Measurements from ENCODE around the gene TSC22D1.

Gene TSC22D1

DNA sequence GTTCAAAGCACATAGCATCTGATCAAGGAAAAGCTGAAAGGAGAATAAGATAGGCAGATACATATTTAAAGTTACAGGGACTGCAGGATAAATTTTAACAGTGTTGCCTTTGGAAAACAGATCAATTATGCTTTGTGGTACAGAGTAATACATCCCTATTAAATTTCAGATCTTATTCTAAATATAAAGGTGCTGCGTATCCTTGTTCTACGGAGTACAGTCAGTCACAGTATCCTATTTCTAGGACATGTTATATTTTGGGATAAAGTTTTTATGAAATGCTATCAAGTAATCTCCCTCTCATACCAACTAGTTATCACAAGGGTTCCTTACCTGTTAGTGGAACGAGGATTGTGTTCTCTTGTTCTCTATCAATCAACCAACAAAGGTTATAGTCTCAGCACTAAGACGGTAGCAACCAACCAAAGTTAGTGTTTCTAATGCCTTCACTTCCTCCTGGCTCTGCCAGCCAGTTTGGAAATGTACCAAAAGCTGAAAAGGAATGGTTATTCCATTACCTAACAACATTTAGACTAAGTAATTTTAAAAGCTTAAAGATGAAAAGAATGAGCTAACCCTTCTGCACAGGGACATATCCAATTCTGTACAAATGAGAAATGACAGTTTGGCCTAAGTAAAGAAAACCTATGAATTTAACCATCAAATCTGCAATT, 35.2 kb downstream of the TSC22D1 start:
- no peaks in the 10 kb centered on the region for H3K36me3 ChIP-seq (ENCODE audit: control insufficient read depth, insufficient read depth, low read length)
- H3K4me3 ChIP-seq (ENCODE audit: low read length): no peak overlapping the region
- no peak overlapping the region for H3K9ac ChIP-seq (ENCODE audit: low read length)
- no peak overlapping the region for H3K23ac ChIP-seq (ENCODE audit: low read length)
- no peak overlapping the region for H3K18ac ChIP-seq (ENCODE audit: low read length)
- H3K4me2 ChIP-seq (ENCODE audit: low read length): no peak overlapping the region
- no peaks in the 10 kb centered on the region for H3K4me1 ChIP-seq (ENCODE audit: control insufficient read depth, low read depth, low read length)
- H4K5ac ChIP-seq (ENCODE audit: low read length): no peak overlapping the region
- no peak overlapping the region for H2BK120ac ChIP-seq (ENCODE audit: low read depth, low read length)
- H3K79me1 ChIP-seq (ENCODE audit: low read length): no peaks in the 10 kb centered on the region
- no peak overlapping the region for H3K4ac ChIP-seq (ENCODE audit: low read depth, low read length)
- H2BK5ac ChIP-seq (ENCODE audit: low read length): no peak overlapping the region
- no peak overlapping the region for H3K27ac ChIP-seq (ENCODE audit: low read depth, low read length)
- no peaks in the 10 kb centered on the region for H3K27me3 ChIP-seq (ENCODE audit: insufficient read depth, low read length, poor library complexity)
- no peak overlapping the region for H3K56ac ChIP-seq (ENCODE audit: low read length)
- WGBS (ENCODE audit: extremely low coverage, insufficient coverage, low lambda C conversion rate): no CpG with 5 or more reads among the region's 4 CpGs
- no peak for DNase-seq
- no peak overlapping the region for H2AK5ac ChIP-seq (ENCODE audit: low read length)
- no peak overlapping the region for H2BK15ac ChIP-seq (replicated peaks; ENCODE audit: low read depth)
- no peaks in the 10 kb centered on the region for H3K79me2 ChIP-seq (ENCODE audit: control insufficient read depth, insufficient read depth, low read length)
- H4K8ac ChIP-seq (ENCODE audit: low read depth, low read length): no peak overlapping the region

DNA sequence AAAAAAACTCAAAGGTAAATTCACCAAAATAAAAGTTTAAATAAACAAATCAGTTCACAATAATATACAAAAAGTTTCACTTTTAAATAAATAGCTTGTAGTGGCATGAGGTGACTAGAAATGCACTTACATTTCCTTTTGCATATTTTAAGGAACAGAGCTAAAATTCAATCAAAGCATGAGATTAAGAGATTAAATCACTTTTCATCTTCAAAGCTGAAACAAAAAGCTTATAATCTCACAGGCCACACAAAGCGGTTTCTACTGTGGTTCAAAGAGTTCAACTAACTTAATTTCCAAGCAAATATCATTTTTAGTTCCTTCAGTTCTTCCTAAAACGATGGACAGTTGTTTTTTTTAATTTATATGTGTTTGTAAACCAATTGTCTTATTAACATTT, 38.9 kb downstream of the TSC22D1 start:
- WGBS (ENCODE audit: extremely low coverage, insufficient coverage, low lambda C conversion rate): no CpG with 5 or more reads among the region's 2 CpGs

DNA sequence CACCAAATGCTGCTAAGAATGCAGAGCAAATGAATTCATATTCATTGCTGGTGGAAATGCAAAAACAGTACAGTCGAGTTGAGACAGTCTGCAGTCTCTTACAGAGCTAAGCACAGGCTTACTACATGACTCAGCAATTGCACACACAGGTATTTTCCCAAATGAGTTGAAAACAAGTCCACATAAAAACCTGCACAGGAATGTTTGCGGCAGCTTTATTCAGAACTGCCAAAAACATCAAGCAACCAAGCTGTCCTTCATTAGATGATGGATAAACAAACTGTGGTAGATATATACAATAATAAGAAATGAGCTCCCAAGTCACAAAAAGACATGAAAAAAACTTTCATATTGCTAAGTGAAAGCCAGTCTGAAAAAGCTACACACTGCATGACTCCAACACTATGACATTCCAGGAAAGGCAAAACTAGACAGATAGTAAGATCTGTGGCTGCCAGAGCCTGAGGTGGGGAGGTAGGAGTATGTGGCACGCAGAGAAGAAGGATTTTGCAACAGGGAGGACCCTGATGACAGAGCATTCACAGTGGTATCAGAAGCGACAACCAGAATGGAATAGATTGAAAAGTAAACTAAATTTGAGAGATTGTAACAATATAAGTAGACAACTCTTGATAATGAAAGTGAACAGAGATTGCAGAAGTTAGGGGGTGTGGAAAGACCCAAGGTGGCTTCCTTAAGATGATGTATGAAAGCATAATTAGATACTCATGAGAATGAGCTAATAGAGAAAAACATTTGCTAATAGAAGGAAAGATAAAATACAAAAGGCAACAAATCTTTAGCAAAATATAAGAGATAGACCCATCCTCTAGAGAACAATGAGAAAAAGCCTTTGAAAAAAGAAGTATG, 52.7 kb downstream of the TSC22D1 start:
- H3K4me2 ChIP-seq (ENCODE audit: low read length): no peak overlapping the region
- no peak overlapping the region for H2BK120ac ChIP-seq (ENCODE audit: low read depth, low read length)
- no peak overlapping the region for H2BK5ac ChIP-seq (ENCODE audit: low read length)
- H3K4ac ChIP-seq (ENCODE audit: low read depth, low read length): no peak overlapping the region
- peak overlapping the region; percentile 68 for H3K18ac ChIP-seq (ENCODE audit: low read length)
- no peaks in the 10 kb centered on the region for H3K79me1 ChIP-seq (ENCODE audit: low read length)
- H4K5ac ChIP-seq (ENCODE audit: low read length): no peak overlapping the region
- no peaks in the 10 kb centered on the region for H3K27me3 ChIP-seq (ENCODE audit: insufficient read depth, low read length, poor library complexity)
- H3K79me2 ChIP-seq (ENCODE audit: control insufficient read depth, insufficient read depth, low read length): no peaks in the 10 kb centered on the region
- WGBS (ENCODE audit: extremely low coverage, insufficient coverage, low lambda C conversion rate): no CpG with 5 or more reads among the region's 4 CpGs
- H3K23ac ChIP-seq (ENCODE audit: low read length): no peak overlapping the region
- peaks cover 3% of the 10 kb centered on the region for H3K4me1 ChIP-seq (ENCODE audit: control insufficient read depth, low read depth, low read length)
- H4K8ac ChIP-seq (ENCODE audit: low read depth, low read length): no peak overlapping the region
- H3K9ac ChIP-seq (ENCODE audit: low read length): no peak overlapping the region
- H2AK5ac ChIP-seq (ENCODE audit: low read length): no peak overlapping the region
- H2BK15ac ChIP-seq (replicated peaks; ENCODE audit: low read depth): no peak overlapping the region
- H3K36me3 ChIP-seq (ENCODE audit: control insufficient read depth, insufficient read depth, low read length): no peaks in the 10 kb centered on the region
- DNase-seq: peak; percentile 27
- no peak overlapping the region for H3K56ac ChIP-seq (ENCODE audit: low read length)
- H3K4me3 ChIP-seq (ENCODE audit: low read length): no peak overlapping the region
- H3K27ac ChIP-seq (ENCODE audit: low read depth, low read length): no peak overlapping the region

More for the DNA sequence above, 38.9 kb downstream of the TSC22D1 start:
- H3K4me1 ChIP-seq (ENCODE audit: control insufficient read depth, low read depth, low read length): no peaks in the 10 kb centered on the region
- H3K79me1 ChIP-seq (ENCODE audit: low read length): no peaks in the 10 kb centered on the region
- DNase-seq: no peak
- no peak overlapping the region for H3K4me3 ChIP-seq (ENCODE audit: low read length)
- H3K9ac ChIP-seq (ENCODE audit: low read length): no peak overlapping the region
- H3K27ac ChIP-seq (ENCODE audit: low read depth, low read length): no peak overlapping the region
- no peak overlapping the region for H2BK120ac ChIP-seq (ENCODE audit: low read depth, low read length)
- no peak overlapping the region for H3K23ac ChIP-seq (ENCODE audit: low read length)
- H3K27me3 ChIP-seq (ENCODE audit: insufficient read depth, low read length, poor library complexity): no peaks in the 10 kb centered on the region
- no peak overlapping the region for H3K4ac ChIP-seq (ENCODE audit: low read depth, low read length)
- no peaks in the 10 kb centered on the region for H3K79me2 ChIP-seq (ENCODE audit: control insufficient read depth, insufficient read depth, low read length)
- H2BK5ac ChIP-seq (ENCODE audit: low read length): no peak overlapping the region
- no peaks in the 10 kb centered on the region for H3K36me3 ChIP-seq (ENCODE audit: control insufficient read depth, insufficient read depth, low read length)
- H4K5ac ChIP-seq (ENCODE audit: low read length): no peak overlapping the region
- H3K56ac ChIP-seq (ENCODE audit: low read length): no peak overlapping the region
- no peak overlapping the region for H3K18ac ChIP-seq (ENCODE audit: low read length)
- H3K4me2 ChIP-seq (ENCODE audit: low read length): no peak overlapping the region
- H2BK15ac ChIP-seq (replicated peaks; ENCODE audit: low read depth): no peak overlapping the region
- no peak overlapping the region for H2AK5ac ChIP-seq (ENCODE audit: low read length)
- H4K8ac ChIP-seq (ENCODE audit: low read depth, low read length): no peak overlapping the region

DNA sequence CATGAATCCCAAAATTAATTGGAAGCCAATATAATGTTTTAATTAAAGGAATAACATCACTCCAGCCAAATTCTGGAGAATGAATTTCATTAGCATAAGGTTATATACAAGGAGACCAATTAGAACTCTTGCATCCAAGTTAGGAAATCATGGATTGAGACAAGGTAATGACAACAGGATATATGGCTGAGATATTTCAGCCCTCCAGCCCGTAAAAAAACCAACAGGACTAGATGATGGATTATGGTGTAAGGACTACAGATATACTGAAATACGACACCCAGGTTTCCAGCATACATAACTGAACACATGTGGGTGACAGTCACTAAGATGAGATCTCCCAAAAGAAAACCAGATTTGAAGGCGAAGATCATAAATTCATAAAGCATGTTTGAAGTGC, 56.5 kb downstream of the TSC22D1 start:
- no peaks in the 10 kb centered on the region for H3K79me1 ChIP-seq (ENCODE audit: low read length)
- no peak overlapping the region for H3K4me2 ChIP-seq (ENCODE audit: low read length)
- H3K79me2 ChIP-seq (ENCODE audit: control insufficient read depth, insufficient read depth, low read length): no peaks in the 10 kb centered on the region
- H3K27me3 ChIP-seq (ENCODE audit: insufficient read depth, low read length, poor library complexity): no peaks in the 10 kb centered on the region
- no peak overlapping the region for H4K8ac ChIP-seq (ENCODE audit: low read depth, low read length)
- H3K23ac ChIP-seq (ENCODE audit: low read length): no peak overlapping the region
- H3K4me1 ChIP-seq (ENCODE audit: control insufficient read depth, low read depth, low read length): peaks cover 3% of the 10 kb centered on the region
- no peaks in the 10 kb centered on the region for H3K36me3 ChIP-seq (ENCODE audit: control insufficient read depth, insufficient read depth, low read length)
- no peak overlapping the region for H2BK5ac ChIP-seq (ENCODE audit: low read length)
- no peak overlapping the region for H2BK120ac ChIP-seq (ENCODE audit: low read depth, low read length)
- H3K4ac ChIP-seq (ENCODE audit: low read depth, low read length): no peak overlapping the region
- H3K56ac ChIP-seq (ENCODE audit: low read length): no peak overlapping the region
- H2AK5ac ChIP-seq (ENCODE audit: low read length): no peak overlapping the region
- H3K27ac ChIP-seq (ENCODE audit: low read depth, low read length): no peak overlapping the region
- no peak overlapping the region for H4K5ac ChIP-seq (ENCODE audit: low read length)
- H3K9ac ChIP-seq (ENCODE audit: low read length): no peak overlapping the region
- H2BK15ac ChIP-seq (replicated peaks; ENCODE audit: low read depth): no peak overlapping the region
- DNase-seq: no peak
- no CpG with 5 or more reads among the region's 3 CpGs for WGBS (ENCODE audit: extremely low coverage, insufficient coverage, low lambda C conversion rate)
- H3K4me3 ChIP-seq (ENCODE audit: low read length): no peak overlapping the region
- H3K18ac ChIP-seq (ENCODE audit: low read length): no peak overlapping the region

DNA sequence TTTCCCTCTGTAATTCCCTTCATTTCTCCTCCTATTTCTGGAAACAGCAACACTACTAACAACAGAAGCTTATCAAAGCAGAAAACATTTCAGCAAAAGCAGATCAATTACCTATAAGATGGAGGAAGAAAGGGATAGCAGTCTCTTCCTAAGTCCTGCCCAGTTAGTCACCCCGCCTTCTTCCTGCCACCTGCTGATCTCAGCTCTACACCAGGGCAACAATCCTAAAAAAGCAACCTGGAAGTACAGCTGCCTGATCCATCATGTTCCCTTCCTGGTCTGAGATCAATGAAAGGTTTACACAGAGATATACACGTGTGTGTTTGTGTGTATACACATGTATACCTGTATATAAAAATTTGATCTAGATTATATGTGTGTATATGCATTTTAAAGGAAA, 59.4 kb downstream of the TSC22D1 start:
- Histone ChIP-seq H3K23ac (ENCODE audit: low read length) (no peak overlapping the region), H3K27ac (ENCODE audit: low read depth, low read length) (no peak overlapping the region), H2BK15ac (replicated peaks; ENCODE audit: low read depth) (no peak overlapping the region), H3K9ac (ENCODE audit: low read length) (no peak overlapping the region), H4K5ac (ENCODE audit: low read length) (no peak overlapping the region), H2BK5ac (ENCODE audit: low read length) (no peak overlapping the region), H3K4me2 (ENCODE audit: low read length) (no peak overlapping the region), H3K18ac (ENCODE audit: low read length) (no peak overlapping the region), H4K8ac (ENCODE audit: low read depth, low read length) (no peak overlapping the region), H3K27me3 (ENCODE audit: insufficient read depth, low read length, poor library complexity) (no peaks in the 10 kb centered on the region), H3K4ac (ENCODE audit: low read depth, low read length) (no peak overlapping the region), H2AK5ac (ENCODE audit: low read length) (no peak overlapping the region), H3K36me3 (ENCODE audit: control insufficient read depth, insufficient read depth, low read length) (no peaks in the 10 kb centered on the region), H2BK120ac (ENCODE audit: low read depth, low read length) (no peak overlapping the region), H3K79me1 (ENCODE audit: low read length) (no peaks in the 10 kb centered on the region), H3K56ac (ENCODE audit: low read length) (no peak overlapping the region), H3K4me3 (ENCODE audit: low read length) (no peak overlapping the region), H3K4me1 (ENCODE audit: control insufficient read depth, low read depth, low read length) (no peaks in the 10 kb centered on the region), H3K79me2 (ENCODE audit: control insufficient read depth, insufficient read depth, low read length) (no peaks in the 10 kb centered on the region)
- WGBS (ENCODE audit: extremely low coverage, insufficient coverage, low lambda C conversion rate): no CpG with 5 or more reads among the region's 2 CpGs
- DNase-seq: peak; percentile 50

Data from mesendoderm (in vitro differentiated cells).